Liver (tissue), 9 donors: ENCODE data around the gene KIAA0513. TPM values are rescaled to one million over a fixed set of nuclear protein-coding genes. Genes with fewer than 3 reads are reported as not detected.

ENCODE experiments used
- DNase-seq: peaks from one replicate; pipeline ENCODE4 v3.0.0-alpha.2; 2017; ENCODE audit warnings: low spot score
- H3K27ac ChIP-seq, 2 donors: one replicate each; pipeline ENCODE4 v1.7.0; 2013; ENCODE audit warnings: inconsistent platforms in 2 of 2, low read length in 2 of 2, control low read depth in 1 of 2, low read depth in 1 of 2, mild to moderate bottlenecking in 1 of 2
- H3K27me3 ChIP-seq, 4 donors: one replicate each; pipeline versions ENCODE4 v1.6.1 to v1.7.0; 2013; ENCODE audit warnings: low read length in 3 of 4, inconsistent platforms in 1 of 4, mild to moderate bottlenecking in 1 of 4, moderate library complexity in 1 of 4; ENCODE audit not compliant: control insufficient read depth in 4 of 4, insufficient read depth in 4 of 4
- H3K36me3 ChIP-seq, 4 donors: one replicate each; pipeline versions ENCODE4 v1.6.1 to v1.7.0; 2013; ENCODE audit warnings: low read length in 3 of 4, mild to moderate bottlenecking in 3 of 4, low read depth in 1 of 4, moderate library complexity in 1 of 4; ENCODE audit not compliant: control insufficient read depth in 4 of 4, insufficient read depth in 3 of 4
- H3K4me1 ChIP-seq, 4 donors: one replicate each; pipeline versions ENCODE4 v1.6.1 to v1.7.0; 2013; ENCODE audit warnings: low read length in 3 of 4, mild to moderate bottlenecking in 3 of 4, moderate library complexity in 1 of 4; ENCODE audit not compliant: control insufficient read depth in 4 of 4, insufficient read depth in 4 of 4
- H3K4me3 ChIP-seq, 3 donors: one replicate each; pipeline versions ENCODE4 v1.6.1 to v1.7.0; 2013; ENCODE audit warnings: low read length in 3 of 3, control low read depth in 1 of 3, low read depth in 1 of 3, mild to moderate bottlenecking in 1 of 3
- H3K9ac ChIP-seq, 2 donors: one replicate each; pipeline ENCODE4 v1.7.0; 2013; ENCODE audit warnings: low read length in 2 of 2, mild to moderate bottlenecking in 2 of 2, moderate library complexity in 2 of 2, control low read depth in 1 of 2, low read depth in 1 of 2
- H3K9me3 ChIP-seq, 4 donors: one replicate each; pipeline versions ENCODE4 v1.6.1 to v1.7.0; 2013; ENCODE audit warnings: low read length in 3 of 4; ENCODE audit not compliant: control insufficient read depth in 4 of 4
- ATF3 ChIP-seq: IDR thresholded peaks from 2 replicates; pipeline ENCODE4 v1.6.1; 2016; ENCODE audit warnings: antibody characterized with exemption
- EGR1 ChIP-seq, 2 donors: IDR thresholded peaks; 2 replicates each; pipeline ENCODE4 v1.6.1; 2016 to 2018; ENCODE audit warnings: antibody characterized with exemption in 2 of 2, low read depth in 2 of 2
- FOXA1 ChIP-seq: IDR thresholded peaks from 2 replicates; pipeline ENCODE4 v1.6.1; 2016; ENCODE audit warnings: antibody characterized with exemption
- FOXA2 ChIP-seq: IDR thresholded peaks from 2 replicates; pipeline ENCODE4 v1.6.1; 2016; ENCODE audit warnings: antibody characterized with exemption
- GABPA ChIP-seq, 2 donors: IDR thresholded peaks in 1 of 2; conservative IDR thresholded peaks in 1 of 2; 2 replicates each; pipeline ENCODE4 v1.6.1; 2016; ENCODE audit warnings: antibody characterized with exemption in 2 of 2, mild to moderate bottlenecking in 1 of 2, moderate library complexity in 1 of 2
- HNF4A ChIP-seq, 2 donors: conservative IDR thresholded peaks; 2 replicates each; pipeline ENCODE4 v1.6.1; 2016; ENCODE audit warnings: antibody characterized with exemption in 2 of 2, mild to moderate bottlenecking in 2 of 2
- HNF4G ChIP-seq: IDR thresholded peaks from 2 replicates; pipeline ENCODE4 v1.6.1; 2016; ENCODE audit warnings: antibody characterized with exemption
- JUND ChIP-seq, 2 donors: IDR thresholded peaks; 2 replicates each; pipeline ENCODE4 v1.6.1; 2016; ENCODE audit warnings: antibody characterized with exemption in 2 of 2
- NR2F2 ChIP-seq: IDR thresholded peaks from 2 replicates; pipeline ENCODE4 v1.6.1; 2016; ENCODE audit warnings: antibody characterized with exemption
- RAD21 ChIP-seq, 2 donors: IDR thresholded peaks; 2 replicates each; pipeline ENCODE4 v1.6.1; 2016; ENCODE audit warnings: antibody characterized with exemption in 2 of 2, mild to moderate bottlenecking in 2 of 2
- RXRA ChIP-seq, 2 donors: IDR thresholded peaks; 2 replicates each; pipeline ENCODE4 v1.6.1; 2017 to 2018; ENCODE audit warnings: antibody characterized with exemption in 2 of 2, mild to moderate bottlenecking in 1 of 2
- SP1 ChIP-seq: IDR thresholded peaks from 2 replicates; pipeline ENCODE4 v1.6.1; 2018; ENCODE audit warnings: antibody characterized with exemption, mild to moderate bottlenecking
- TAF1 ChIP-seq: conservative IDR thresholded peaks from 2 replicates; pipeline ENCODE4 v1.6.1; 2016; ENCODE audit warnings: antibody characterized with exemption, mild to moderate bottlenecking
- YY1 ChIP-seq: IDR thresholded peaks from 2 replicates; pipeline ENCODE4 v1.6.1; 2016; ENCODE audit warnings: antibody characterized with exemption, mild to moderate bottlenecking
- WGBS: extraction: QIAGEN DNeasy Blood & Tissue Kit; methylation state at CpG from one replicate; pipeline ENCODE4 v1.1.7; 2013; 5-methylcytosine and 5-hydroxymethylcytosine counted together
- polyA plus RNA-seq, 2 donors: library from polyadenylated mRNA; stranded (reverse) in 1 of 2; unstranded in 1 of 2; fragments of 200-250 nt in 1 of 2; fragments of >200 nt in 1 of 2; fragmentation: Nextera tagmentation in 1 of 2; extraction: Ambion mirVana in 1 of 2; gene quantifications; one replicate each; pipeline versions ENCODE4 v1.2.1 to v1.2.3, GENCODE V29; 2013 to 2015
- total RNA-seq, 2 donors: library from RNA; depleted of rRNA; stranded (reverse); fragments of >200 nt; gene quantifications; one replicate each; pipeline ENCODE4 v1.2.3, GENCODE V29; 2014
- TF ChIP-seq, protein P1 (sequence below): IDR thresholded peaks from 2 replicates; pipeline ENCODE4 v1.6.1; 2016; ENCODE audit warnings: antibody characterized with exemption
- TF ChIP-seq, protein P2 (sequence below): IDR thresholded peaks from 2 replicates; pipeline ENCODE4 v1.6.1; 2016; ENCODE audit warnings: antibody characterized with exemption
- TF ChIP-seq, protein P3 (sequence below): fragments of 150-350 bp; IDR thresholded peaks from 2 replicates; pipeline ENCODE4 v1.5.1; 2017; ENCODE audit warnings: improper control_type of control experiment, low read depth, low read length; ENCODE audit not compliant: missing input control
- donor health status: healthy.
- donor health status: healthy.
- donor health status: healthy.
- donor health status: healthy.
- donor health status: healthy.

Gene KIAA0513
- total and polyA plus RNA-seq, 4 donors: 1.5 to 5.9 (median 2.9) TPM

- 88% methylated on average over 15 of the region's 15 CpGs for WGBS
- DNase-seq: no peak
- no peaks in the 10 kb centered on the region for H3K4me1 ChIP-seq
- no peaks in the 10 kb centered on the region for H3K27me3 ChIP-seq
- no peak overlapping the region for H3K4me3 ChIP-seq
- no peaks in the 10 kb centered on the region for H3K9me3 ChIP-seq
- no peak overlapping the region for H3K27ac ChIP-seq
- no peaks in the 10 kb centered on the region for H3K36me3 ChIP-seq
- TF ChIP-seq RXRA (IDR thresholded peaks at IDR 0.05) (no peak), HNF4G (no peak), FOXA2 (no peak), TAF1 (no peak), GABPA (IDR thresholded peaks at IDR 0.05 in 1 of 2, conservative IDR thresholded peaks at IDR 0.05 in 1 of 2) (no peak), RAD21 (IDR thresholded peaks at IDR 0.05) (no peak), NR2F2 (no peak), FOXA1 (no peak), ATF3 (no peak), SP1 (no peak), HNF4A (conservative IDR thresholded peaks at IDR 0.05) (no peak), YY1 (no peak), EGR1 (IDR thresholded peaks at IDR 0.05; ENCODE audit: low read depth in 2 of 2) (no peak)
- TF ChIP-seq, protein P1, sequence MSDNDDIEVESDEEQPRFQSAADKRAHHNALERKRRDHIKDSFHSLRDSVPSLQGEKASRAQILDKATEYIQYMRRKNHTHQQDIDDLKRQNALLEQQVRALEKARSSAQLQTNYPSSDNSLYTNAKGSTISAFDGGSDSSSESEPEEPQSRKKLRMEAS: no peak
- TF ChIP-seq, protein P2, sequence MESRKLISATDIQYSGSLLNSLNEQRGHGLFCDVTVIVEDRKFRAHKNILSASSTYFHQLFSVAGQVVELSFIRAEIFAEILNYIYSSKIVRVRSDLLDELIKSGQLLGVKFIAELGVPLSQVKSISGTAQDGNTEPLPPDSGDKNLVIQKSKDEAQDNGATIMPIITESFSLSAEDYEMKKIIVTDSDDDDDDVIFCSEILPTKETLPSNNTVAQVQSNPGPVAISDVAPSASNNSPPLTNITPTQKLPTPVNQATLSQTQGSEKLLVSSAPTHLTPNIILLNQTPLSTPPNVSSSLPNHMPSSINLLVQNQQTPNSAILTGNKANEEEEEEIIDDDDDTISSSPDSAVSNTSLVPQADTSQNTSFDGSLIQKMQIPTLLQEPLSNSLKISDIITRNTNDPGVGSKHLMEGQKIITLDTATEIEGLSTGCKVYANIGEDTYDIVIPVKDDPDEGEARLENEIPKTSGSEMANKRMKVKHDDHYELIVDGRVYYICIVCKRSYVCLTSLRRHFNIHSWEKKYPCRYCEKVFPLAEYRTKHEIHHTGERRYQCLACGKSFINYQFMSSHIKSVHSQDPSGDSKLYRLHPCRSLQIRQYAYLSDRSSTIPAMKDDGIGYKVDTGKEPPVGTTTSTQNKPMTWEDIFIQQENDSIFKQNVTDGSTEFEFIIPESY: no peak
- TF ChIP-seq, protein P3, sequence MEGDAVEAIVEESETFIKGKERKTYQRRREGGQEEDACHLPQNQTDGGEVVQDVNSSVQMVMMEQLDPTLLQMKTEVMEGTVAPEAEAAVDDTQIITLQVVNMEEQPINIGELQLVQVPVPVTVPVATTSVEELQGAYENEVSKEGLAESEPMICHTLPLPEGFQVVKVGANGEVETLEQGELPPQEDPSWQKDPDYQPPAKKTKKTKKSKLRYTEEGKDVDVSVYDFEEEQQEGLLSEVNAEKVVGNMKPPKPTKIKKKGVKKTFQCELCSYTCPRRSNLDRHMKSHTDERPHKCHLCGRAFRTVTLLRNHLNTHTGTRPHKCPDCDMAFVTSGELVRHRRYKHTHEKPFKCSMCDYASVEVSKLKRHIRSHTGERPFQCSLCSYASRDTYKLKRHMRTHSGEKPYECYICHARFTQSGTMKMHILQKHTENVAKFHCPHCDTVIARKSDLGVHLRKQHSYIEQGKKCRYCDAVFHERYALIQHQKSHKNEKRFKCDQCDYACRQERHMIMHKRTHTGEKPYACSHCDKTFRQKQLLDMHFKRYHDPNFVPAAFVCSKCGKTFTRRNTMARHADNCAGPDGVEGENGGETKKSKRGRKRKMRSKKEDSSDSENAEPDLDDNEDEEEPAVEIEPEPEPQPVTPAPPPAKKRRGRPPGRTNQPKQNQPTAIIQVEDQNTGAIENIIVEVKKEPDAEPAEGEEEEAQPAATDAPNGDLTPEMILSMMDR: no peak
- H3K9ac ChIP-seq: no peak overlapping the region
Measured at GRCh38 chr16:85036236-85037049, 8.8 kb downstream of the KIAA0513 start.

DNA sequence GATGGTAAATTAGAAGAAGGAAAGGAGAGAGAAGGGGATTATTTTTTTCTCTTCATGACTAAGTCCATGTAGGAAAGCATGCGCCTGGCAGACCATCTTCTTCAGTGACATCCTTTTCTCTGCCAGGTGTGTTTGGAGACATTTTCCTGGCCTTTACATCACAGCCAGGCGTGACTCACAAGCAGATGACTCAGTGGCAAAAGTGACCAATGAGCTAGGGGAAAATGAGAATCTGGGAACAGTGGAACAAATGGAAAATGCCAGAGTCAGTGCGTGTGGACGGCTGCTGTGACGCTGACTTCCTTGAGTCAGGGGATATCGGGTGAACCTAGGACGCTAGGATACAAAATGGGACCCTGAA is 9.4 kb downstream of the KIAA0513 start:
- Histone ChIP-seq H3K9me3 (no peaks in the 10 kb centered on the region), H3K4me3 (no peak overlapping the region), H3K4me1 (no peaks in the 10 kb centered on the region), H3K27ac (no peak overlapping the region), H3K36me3 (no peaks in the 10 kb centered on the region), H3K9ac (no peak overlapping the region), H3K27me3 (no peaks in the 10 kb centered on the region)
- no peak for TF ChIP-seq JUND (IDR thresholded peaks at IDR 0.05)
- TF ChIP-seq NR2F2: no peak
- no peak for TF ChIP-seq FOXA1
- TF ChIP-seq HNF4G: no peak
- DNase-seq: no peak
- 93% methylated on average over 7 of the region's 7 CpGs for WGBS
